ENCODE data around the gene EPB41L5.
A peak's percentile ranks its signal among the peaks of the same experiment; 100 is the strongest.

EPB41L5 gene

GRCh38 chr2:120204417-120204816 lies 191.5 kb downstream of the EPB41L5 start:
- no peak for DNase-seq

DNA sequence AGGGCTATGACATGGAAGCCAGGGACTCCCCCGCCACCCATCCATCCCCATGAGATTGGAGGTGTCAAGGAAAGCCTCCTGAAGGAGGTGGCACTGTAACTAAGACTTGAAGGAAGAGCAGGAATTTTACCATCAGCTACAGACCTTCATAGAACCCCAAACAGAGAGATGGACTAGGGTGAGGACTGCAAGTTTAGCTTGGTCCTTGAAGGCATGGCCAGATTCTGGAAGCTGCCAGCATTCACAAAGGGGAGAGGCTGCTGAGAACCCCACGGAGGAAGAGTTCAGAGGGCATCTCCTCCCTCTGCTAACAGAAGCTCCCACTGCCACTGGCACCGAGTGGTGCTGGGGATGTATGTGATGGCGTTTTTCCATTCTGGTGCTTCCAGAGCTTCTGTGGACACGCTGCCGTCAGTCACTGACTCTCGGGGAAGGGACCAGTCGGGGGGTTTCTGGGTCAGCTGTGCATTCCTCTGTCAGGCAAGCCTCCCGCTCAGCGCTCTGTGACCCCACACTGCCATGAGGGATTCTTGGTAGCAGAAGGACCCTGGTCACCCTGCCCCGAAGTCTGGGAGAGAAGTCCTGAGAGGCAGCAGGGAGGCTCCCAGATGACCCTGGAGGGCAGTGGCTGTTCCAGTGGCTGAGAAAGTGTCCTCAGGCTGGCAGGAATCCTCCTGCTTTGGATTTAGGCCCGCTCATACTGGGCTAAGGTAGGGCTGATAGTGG lies 192.2 kb downstream of the EPB41L5 start:
- no peak for DNase-seq

DNA sequence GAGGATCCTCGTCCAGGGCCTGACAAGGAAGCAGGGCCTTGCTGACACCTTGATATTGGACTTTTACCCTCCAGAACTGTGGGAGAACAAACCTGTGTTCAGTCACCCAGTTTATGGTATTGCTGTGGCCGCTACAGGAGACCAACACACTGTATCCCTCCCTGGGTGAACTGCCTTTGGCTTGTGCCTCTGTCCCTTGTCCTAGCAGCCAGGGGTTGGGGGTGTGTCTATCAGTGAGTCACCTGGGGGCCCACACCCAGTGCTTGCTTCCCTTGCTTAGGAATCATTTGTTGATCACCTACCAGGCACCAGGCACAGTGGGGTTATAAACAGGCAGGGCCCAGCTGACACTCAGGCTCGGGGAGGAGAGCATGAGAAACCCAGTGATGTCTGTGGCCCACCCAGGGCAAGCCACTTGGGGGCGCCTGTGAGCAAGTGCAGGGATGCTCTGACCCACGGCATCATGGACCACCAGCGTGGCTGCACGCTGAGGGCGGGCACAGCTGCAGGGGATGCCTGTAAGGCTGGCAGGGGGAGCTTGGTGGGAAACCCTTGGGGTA lies 193.2 kb downstream of the EPB41L5 start:
- DNase-seq = no peak

DNA sequence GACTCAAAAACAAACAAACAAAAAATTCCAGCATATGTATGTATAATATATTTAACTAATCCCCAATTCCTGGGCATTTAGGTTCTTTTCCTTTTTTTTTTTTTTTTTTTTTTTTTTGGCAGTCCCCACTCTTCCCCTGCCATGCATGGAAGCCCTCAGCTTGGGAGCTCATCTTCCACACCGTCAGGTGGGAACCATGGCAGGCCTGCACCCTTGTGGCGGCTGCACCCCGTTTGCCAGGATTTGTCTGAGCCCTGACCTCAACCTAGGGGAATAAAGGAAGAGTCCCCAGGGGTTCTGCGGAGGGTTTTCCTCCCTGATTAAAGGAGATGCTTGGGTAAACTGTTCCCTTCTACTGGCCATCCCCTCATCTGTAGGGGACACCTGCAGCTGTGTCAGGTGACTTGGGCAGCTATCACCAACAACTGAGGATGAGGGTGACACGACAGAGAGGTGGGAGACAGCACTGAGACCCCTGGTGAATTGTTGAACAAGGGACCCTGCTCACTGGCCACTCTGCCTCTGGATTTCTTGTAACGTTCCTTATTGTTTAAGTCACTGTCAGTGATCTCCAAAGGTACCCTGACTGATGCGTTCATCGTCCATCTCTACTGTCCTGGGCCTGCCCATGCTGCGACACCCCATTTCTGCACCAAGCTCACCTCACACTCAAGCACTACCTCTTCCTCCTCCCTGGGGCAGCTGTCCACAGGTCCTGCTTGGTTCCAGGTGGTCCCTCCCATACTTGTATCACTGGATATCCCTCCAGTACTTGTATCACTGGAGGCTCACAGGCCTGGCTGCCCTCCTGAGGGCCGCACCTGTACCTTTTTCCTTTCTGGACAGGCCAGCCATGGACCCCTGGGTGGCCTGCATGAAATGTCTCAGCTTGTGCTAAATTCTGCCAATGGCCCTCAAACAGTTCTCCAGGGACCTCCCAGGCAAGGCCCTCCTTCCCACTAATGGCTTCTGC lies 195.8 kb downstream of the EPB41L5 start:
- DNase-seq = no peak

- no peak for DNase-seq
Measured at GRCh38 chr2:120209427-120210269, 196.8 kb downstream of the EPB41L5 start.

DNA sequence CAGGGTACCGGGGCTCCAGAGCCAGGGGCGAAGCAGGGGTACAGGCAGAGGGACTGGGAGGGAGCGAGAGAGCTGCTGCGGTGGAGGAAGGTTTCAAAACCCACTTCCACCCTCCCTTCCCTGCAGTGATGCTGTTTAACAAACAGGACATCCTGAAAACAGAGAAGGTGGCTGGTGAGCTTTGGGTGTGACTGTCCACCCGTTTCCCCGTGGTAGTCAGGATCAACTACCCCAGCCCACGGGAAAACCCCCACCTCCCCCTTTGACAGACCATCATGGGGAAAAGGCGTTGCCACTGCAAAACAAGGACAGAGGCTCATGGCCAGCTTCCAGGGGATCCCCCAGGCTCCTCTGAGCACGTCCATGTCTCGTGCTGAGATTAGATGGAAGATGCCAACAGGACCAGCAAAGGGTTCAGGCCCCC lies 197.4 kb downstream of the EPB41L5 start:
- no peak for DNase-seq

DNA sequence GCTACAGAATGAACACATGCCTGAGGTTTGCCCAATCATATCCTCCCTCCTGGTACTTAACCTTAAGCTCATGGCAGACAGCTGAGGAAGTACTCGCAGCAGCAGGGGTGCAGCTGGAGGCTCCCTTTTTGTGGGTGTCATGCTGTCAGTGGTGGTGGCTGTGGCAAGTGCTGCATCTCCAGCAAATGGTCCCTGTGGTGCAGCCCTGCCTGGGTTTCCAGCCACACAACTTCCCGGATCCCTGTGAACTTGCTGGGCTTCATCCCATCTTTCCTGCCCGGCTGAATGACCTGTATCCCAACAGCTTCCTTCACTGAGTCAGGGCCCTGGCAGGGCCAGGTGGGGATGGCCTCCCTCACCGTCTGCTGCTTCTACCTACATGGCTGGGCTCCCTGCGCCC lies 205.3 kb downstream of the EPB41L5 start:
- no peak for DNase-seq

- no peak for DNase-seq
Measured at GRCh38 chr2:120219291-120219690, 206.4 kb downstream of the EPB41L5 start.

DNA sequence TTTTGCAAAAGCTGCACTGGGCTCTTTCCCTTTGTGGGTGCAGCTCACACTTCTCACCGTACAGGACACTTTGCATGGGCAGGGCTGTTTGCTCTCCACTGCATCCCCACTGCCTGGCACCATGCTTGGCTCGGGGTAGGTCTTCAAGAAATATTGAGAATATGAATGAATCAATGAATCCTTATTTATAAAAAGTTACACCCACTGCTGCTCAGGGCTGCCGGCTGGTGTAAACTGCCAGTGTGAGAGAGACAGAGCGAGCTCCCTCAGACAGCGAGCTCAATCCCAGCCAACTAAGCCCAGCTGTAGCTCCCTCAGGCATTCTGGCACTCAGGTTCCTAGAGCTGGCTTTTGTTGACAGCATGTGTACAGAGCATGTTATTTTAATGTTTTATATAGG lies 206.9 kb downstream of the EPB41L5 start:
- no peak for DNase-seq

DNA sequence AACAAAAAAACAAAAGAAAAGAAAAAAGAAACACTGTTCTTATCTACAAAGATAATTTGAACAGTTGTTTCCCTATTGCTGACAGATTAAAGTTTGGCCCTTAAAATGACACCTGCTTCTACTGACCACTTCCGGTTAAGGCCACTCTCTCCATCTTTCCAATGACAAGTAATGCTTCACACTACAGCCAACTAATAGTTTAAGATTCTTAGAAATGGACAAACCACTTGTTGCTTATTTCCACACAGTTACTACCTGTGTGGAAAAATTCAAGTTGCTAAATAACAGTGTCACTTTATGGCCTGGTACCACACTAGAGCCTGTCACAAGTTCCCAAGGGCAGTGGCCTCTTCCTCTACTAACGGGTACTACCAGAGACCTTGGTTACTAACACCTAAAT lies 207.9 kb downstream of the EPB41L5 start:
- DNase-seq = no peak

- no peak for DNase-seq
Measured at GRCh38 chr2:120221616-120222015, 208.7 kb downstream of the EPB41L5 start.

DNA sequence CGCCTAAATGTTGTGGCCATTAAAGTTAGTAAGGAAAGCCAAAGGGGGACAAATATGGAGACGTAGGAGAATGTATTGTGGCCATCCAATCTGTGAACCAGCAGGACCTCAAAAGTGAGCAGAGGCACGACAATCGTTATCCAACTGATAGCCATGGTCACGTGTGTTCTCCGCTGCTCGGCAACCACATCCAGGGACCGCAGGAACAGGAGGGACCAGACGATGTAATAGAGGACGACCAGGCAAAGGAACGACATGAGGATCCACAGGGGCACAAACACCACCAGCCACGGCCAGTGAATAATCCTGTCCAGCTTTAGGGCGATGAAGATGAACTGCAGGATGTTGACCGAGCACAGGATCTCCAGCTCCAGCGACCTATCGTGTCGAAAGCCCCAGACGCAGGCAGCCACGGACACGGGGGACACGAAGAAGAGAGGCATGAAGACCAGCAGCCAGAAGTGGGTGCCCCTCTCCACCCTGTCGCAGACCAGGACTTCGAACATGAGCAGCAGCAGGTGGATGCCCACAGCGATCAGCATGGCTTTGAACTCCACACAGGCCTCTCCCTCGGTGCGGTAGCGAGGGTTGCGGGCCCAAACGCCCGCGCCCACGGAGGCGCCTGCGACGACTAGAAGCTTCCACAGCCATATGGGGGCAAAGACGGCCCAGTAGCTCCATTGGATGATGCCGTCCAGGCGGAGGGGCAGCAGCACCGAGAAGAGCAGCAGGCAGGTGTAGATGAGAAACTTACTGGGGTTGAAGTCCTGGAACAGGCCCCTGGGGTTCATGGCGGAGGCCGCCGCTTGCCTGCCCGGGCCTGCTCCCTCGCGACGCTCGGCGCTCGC lies 209.5 kb downstream of the EPB41L5 start:
- DNase-seq = no peak

GRCh38 chr2:120223034-120223912 lies 210.4 kb downstream of the EPB41L5 start, which contains the start of gene TMEM185B:
TSS of gene TMEM185B (minus strand) at chr2:120223400. CDS start at chr2:120222976, 424 bp downstream.
- DNase-seq = peak; percentile 34

- no peak for DNase-seq
Measured at GRCh38 chr2:120224256-120224655, 211.4 kb downstream of the EPB41L5 start.

GRCh38 chr2:120224735-120225548 lies 212.1 kb downstream of the EPB41L5 start:
- no peak for DNase-seq

DNA sequence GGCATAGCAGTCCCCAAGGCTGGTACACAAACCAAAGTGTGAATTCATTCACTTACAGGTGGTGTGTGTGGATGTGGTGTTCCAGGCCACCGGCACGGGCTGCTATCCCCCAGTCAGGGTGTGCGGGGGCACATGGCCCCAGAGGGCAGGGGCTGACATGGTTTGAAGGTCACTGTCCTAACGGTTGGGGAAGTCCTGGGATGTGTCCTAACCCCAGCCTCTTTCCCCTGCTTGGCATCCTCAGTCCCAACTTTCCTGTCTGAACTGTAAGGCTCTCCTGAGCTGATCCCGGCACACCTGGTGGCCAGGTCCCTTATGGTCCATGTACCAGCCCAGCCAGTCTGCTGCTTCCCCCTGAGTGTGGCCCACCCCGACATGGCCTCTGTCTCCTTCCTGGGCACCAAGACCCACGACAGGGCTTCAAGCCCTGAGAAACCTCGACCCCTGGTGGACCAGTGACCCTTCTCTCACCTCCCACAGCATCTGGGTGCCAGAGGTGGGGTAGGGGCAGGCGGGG lies 212.7 kb downstream of the EPB41L5 start:
- DNase-seq = no peak

DNA sequence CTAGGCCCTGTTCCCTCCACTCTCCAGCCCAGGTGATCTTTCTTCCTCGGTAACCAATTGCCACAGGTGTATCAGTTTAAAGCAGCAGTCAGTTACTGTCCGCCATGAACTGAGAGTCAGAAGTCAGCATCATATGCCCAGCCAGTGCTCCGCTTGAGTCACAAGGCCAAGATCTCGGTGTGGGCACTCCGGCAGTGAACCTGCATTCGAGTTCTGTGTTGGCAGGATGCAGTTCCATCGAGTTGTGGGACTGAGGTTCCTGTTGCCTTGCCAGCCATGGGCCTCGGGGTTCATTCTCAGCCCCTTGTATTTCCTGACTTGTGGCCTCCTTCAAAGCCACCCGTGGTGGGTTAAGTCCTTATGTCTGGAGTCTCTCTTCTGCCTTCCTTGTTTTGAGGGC lies 213.4 kb downstream of the EPB41L5 start:
- no peak for DNase-seq

DNA sequence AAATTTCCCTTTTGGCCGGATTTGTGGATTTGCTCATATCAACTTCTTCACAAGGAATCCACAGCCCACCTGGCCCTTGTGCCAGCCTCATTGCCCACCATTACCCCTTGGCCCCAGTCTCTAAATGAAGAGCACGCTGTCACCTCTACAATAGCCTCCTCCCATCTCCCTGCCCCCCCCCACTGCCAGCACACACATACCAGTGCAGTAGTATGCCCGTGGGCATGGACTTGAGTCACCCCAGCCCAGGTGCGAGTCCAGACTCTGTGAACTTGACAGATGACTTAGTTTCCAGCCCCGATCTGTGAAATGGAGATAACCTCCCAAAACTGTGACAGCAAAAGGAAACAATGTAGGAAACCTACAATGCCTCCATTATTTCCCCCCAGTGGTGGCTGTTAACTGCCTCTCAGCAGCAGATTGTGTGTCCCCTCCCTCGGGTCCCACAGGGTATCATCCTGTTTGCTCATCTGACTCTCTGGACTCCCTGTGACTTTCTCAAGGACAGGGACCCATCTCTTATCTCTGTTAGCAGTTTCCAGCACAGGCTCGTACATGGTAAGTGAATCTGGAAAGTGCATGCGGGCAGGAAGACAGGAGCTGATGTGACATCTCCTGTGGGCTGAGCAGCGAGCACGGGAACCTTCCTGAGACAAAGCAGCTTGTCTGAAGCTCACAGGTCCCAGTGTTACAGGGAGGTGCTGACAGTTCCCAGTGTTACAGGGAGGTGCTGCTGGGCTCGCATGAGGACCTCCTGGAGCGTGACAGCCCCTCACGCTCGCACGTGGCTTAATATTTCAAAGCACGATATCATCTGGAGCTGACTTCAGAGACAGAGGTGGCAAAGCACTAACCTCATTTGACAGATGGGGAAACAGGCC lies 214.5 kb downstream of the EPB41L5 start:
- DNase-seq = no peak

Data from NCI-H1092 (cell line).